Measurements from ENCODE around the gene BRSK2. TPM values are rescaled to one million over a fixed set of nuclear protein-coding genes. Genes with fewer than 3 reads are reported as not detected.
A peak's percentile ranks its signal among the peaks of the same experiment; 100 is the strongest.

The BRSK2 gene
- polyA plus RNA-seq, 1 of the 3 experiments (the other 2 are of a cell fraction): 0.64 TPM

DNA sequence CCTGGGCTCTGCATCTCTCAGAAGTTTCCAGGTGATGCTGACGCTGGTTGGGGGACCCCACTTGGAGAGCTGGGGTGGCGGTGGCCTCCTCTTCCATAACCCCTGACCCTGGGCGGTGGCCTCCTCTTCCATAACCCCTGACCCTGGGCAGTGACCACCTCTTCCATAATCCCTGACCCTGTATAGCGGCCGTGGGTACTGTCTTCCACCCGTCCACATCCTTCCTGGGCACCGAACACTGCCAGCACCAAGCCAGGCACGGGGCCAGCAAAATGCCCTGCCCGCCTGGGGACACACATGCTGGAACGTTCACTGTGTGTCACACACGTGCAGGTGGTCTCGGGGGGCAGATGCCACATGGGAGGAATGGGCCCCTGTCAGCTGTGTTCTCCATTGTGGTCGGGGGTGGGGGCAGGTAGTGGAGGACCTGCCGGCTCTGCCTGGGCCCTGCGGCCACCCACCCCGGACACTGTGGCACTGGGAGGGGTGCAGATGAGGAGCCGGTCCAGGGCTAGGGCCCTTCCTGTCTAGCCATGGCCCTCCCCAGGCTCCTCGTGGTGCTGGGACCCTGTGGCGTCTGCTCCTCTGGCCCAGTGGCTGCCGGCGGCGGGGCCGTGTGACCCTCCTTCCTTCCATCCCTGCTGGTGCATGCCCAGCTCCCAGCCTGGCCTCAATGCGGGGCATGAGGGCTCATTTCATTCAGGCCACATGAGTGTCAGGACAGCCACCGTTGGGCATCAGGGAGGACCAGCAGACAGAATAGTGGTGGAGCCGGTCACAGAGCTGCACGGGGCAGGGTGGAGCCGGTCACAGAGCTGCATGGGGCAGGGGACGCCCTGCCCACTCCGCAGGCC is 10.8 kb downstream of the BRSK2 start:
- 64% methylated on average over 18 of the region's 30 CpGs for WGBS (ENCODE audit: low lambda C conversion rate)
- H3K36me3 ChIP-seq (replicated peaks in 1 of 2; ENCODE audit: control insufficient read depth in 1 of 2, insufficient read depth in 2 of 2, low read length in 1 of 2): no peaks in the 10 kb centered on the region
- H3K4me3 ChIP-seq (ENCODE audit: low read depth in 2 of 2, low read length in 1 of 2): no peak overlapping the region
- POLR2A ChIA-PET: no interaction called here
- peak overlapping the region in 1 of 2 experiments; percentile 91; a peak in 2 of 4 replicates for H3K27ac ChIP-seq (ENCODE audit: low read depth in 2 of 2, low read length in 1 of 2)
- peaks cover 0 to 88% of the 10 kb centered on the region in 2 experiments; a peak in 1 of 4 replicates for H3K4me1 ChIP-seq (ENCODE audit: control insufficient read depth in 1 of 2, insufficient read depth in 2 of 2, low read depth in 1 of 2, low read length in 1 of 2)
- no peak overlapping the region for H3K4me2 ChIP-seq
- TF ChIP-seq RXRA (IDR thresholded peaks at IDR 0.05; ENCODE audit: borderline replicate concordance, low read depth): no peak
- TF ChIP-seq, protein P1, sequence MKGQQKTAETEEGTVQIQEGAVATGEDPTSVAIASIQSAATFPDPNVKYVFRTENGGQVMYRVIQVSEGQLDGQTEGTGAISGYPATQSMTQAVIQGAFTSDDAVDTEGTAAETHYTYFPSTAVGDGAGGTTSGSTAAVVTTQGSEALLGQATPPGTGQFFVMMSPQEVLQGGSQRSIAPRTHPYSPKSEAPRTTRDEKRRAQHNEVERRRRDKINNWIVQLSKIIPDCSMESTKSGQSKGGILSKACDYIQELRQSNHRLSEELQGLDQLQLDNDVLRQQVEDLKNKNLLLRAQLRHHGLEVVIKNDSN (IDR thresholded peaks at IDR 0.05; ENCODE audit: borderline replicate concordance, low read depth): no peak
- TF ChIP-seq NRF1 (IDR thresholded peaks at IDR 0.05; ENCODE audit: low read depth, low read length): no peak
- no peak for TF ChIP-seq RAD21 (IDR thresholded peaks at IDR 0.05; ENCODE audit: low read length)
- no peak for TF ChIP-seq FOXJ3 (CRISPR knock-in tag; IDR thresholded peaks at IDR 0.05)
- no peak for TF ChIP-seq GABPA (IDR thresholded peaks at IDR 0.05; ENCODE audit: low read depth)
- H3K9ac ChIP-seq: no peak overlapping the region
- H3K9me2 ChIP-seq: no peaks in the 10 kb centered on the region
- no peaks in the 10 kb centered on the region for H3K9me3 ChIP-seq
- no peak overlapping the region for H2AFZ ChIP-seq (ENCODE audit: low read depth)
- H3K27me3 ChIP-seq (ENCODE audit: insufficient read depth): no peaks in the 10 kb centered on the region
- no peaks in the 10 kb centered on the region for H3F3A ChIP-seq (replicated peaks; ENCODE audit: insufficient read depth)
- DNase-seq: no peak
- H3K79me2 ChIP-seq (ENCODE audit: insufficient read depth): no peaks in the 10 kb centered on the region
- CTCF ChIA-PET: interaction anchor here (0.7 to 4.8 kb wide), 2 partner anchors 14 to 114 kb away, joined by 3 to 25 read pairs; no protein-coding TSS in a partner anchor
- no peaks in the 10 kb centered on the region for H4K20me1 ChIP-seq (ENCODE audit: insufficient read depth)

DNA sequence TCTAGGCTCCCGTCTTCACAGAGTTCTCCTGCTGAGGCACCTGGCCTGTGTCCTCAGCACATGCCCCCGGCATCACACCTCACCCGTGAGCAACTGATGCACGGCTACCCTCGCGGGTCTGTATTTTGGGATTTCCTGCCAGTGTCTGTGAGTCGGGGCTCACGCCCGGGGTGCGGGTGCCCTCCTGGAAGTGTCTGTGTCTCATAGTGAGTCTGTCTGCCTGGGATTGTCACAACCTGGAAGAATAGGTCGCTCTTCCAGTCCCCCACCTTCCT is 11.4 kb downstream of the BRSK2 start:
- Histone ChIP-seq H4K20me1 (ENCODE audit: insufficient read depth) (no peaks in the 10 kb centered on the region), H3K4me3 (ENCODE audit: low read depth in 2 of 2, low read length in 1 of 2) (no peak overlapping the region), H3K4me2 (no peak overlapping the region), H3K79me2 (ENCODE audit: insufficient read depth) (no peaks in the 10 kb centered on the region), H3F3A (replicated peaks; ENCODE audit: insufficient read depth) (no peaks in the 10 kb centered on the region), H3K4me1 (ENCODE audit: control insufficient read depth in 1 of 2, insufficient read depth in 2 of 2, low read depth in 1 of 2, low read length in 1 of 2) (peaks cover 0 to 86% of the 10 kb centered on the region in 2 experiments; a peak in 1 of 4 replicates), H3K27ac (ENCODE audit: low read depth in 2 of 2, low read length in 1 of 2) (peak overlapping the region in 1 of 2 experiments; percentile 79; a peak in 2 of 4 replicates), H2AFZ (ENCODE audit: low read depth) (no peak overlapping the region), H3K9ac (no peak overlapping the region), H3K36me3 (replicated peaks in 1 of 2; ENCODE audit: control insufficient read depth in 1 of 2, insufficient read depth in 2 of 2, low read length in 1 of 2) (no peaks in the 10 kb centered on the region), H3K9me2 (no peaks in the 10 kb centered on the region), H3K27me3 (ENCODE audit: insufficient read depth) (no peaks in the 10 kb centered on the region), H3K9me3 (no peaks in the 10 kb centered on the region)
- 86% methylated on average over 9 of the region's 11 CpGs for WGBS (ENCODE audit: low lambda C conversion rate)
- no peak for DNase-seq
- CTCF ChIA-PET: interaction anchor here (0.6 to 4.8 kb wide), 6 partner anchors 9 to 140 kb away, joined by 3 to 25 read pairs (median 3); no protein-coding TSS in a partner anchor
- TF ChIP-seq, protein P1 (IDR thresholded peaks at IDR 0.05; ENCODE audit: borderline replicate concordance, low read depth): no peak
- TF ChIP-seq NFIC (IDR thresholded peaks at IDR 0.05; ENCODE audit: borderline replicate concordance) (no peak), FOXJ3 (CRISPR knock-in tag; IDR thresholded peaks at IDR 0.05) (no peak), JUND (IDR thresholded peaks at IDR 0.05) (no peak), RAD21 (IDR thresholded peaks at IDR 0.05; ENCODE audit: low read length) (no peak), GATA2 (CRISPR knock-in tag; IDR thresholded peaks at IDR 0.05) (no peak)
- TF ChIP-seq, protein P2, sequence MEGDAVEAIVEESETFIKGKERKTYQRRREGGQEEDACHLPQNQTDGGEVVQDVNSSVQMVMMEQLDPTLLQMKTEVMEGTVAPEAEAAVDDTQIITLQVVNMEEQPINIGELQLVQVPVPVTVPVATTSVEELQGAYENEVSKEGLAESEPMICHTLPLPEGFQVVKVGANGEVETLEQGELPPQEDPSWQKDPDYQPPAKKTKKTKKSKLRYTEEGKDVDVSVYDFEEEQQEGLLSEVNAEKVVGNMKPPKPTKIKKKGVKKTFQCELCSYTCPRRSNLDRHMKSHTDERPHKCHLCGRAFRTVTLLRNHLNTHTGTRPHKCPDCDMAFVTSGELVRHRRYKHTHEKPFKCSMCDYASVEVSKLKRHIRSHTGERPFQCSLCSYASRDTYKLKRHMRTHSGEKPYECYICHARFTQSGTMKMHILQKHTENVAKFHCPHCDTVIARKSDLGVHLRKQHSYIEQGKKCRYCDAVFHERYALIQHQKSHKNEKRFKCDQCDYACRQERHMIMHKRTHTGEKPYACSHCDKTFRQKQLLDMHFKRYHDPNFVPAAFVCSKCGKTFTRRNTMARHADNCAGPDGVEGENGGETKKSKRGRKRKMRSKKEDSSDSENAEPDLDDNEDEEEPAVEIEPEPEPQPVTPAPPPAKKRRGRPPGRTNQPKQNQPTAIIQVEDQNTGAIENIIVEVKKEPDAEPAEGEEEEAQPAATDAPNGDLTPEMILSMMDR (IDR thresholded peaks at IDR 0.05): no peak
- POLR2A ChIA-PET: interaction anchor here (0.7 kb wide), 1 partner anchor 9 kb away, joined by 3 read pairs; no protein-coding TSS in a partner anchor
